SK-N-SH (cell line): Measurements from ENCODE around the gene ADGRB2.

Source experiments
- EP300 ChIP-seq, 2 experiments: IDR thresholded peaks; 2 replicates each; pipeline versions ENCODE4 v1.4.0 to v1.6.1; 2012; ENCODE audit warnings: borderline replicate concordance in 1 of 2, low read depth in 1 of 2, low read length in 1 of 2
- FOSL2 ChIP-seq: IDR thresholded peaks from 2 replicates; pipeline ENCODE4 v1.4.0; 2012; ENCODE audit warnings: low read depth, mild to moderate bottlenecking, moderate library complexity, borderline replicate concordance
- FOXJ3 ChIP-seq: sonication (generic); formaldehyde crosslinking; IDR thresholded peaks from 2 replicates; pipeline ENCODE4 v1.5.1; 2020; ENCODE audit warnings: mild to moderate bottlenecking, missing genetic modification reagents
- GABPA ChIP-seq: IDR thresholded peaks from 2 replicates; pipeline ENCODE4 v1.4.0; 2012; ENCODE audit warnings: low read depth, mild to moderate bottlenecking
- GATA2 ChIP-seq: sonication (generic); formaldehyde crosslinking; IDR thresholded peaks from 2 replicates; pipeline ENCODE4 v1.5.0; 2020; ENCODE audit warnings: mild to moderate bottlenecking, missing genetic modification reagents
- SMC3 ChIP-seq: IDR thresholded peaks from 2 replicates; pipeline ENCODE4 v1.6.1; 2012; ENCODE audit warnings: low read depth, low read length, improper control_type of control experiment
- TAF1 ChIP-seq: IDR thresholded peaks from 2 replicates; pipeline ENCODE4 v1.6.1; 2012; ENCODE audit warnings: low read depth, mild to moderate bottlenecking, low read length, moderate library complexity, borderline replicate concordance
- TCF12 ChIP-seq: IDR thresholded peaks from 2 replicates; pipeline ENCODE4 v1.4.0; 2012
- TEAD4 ChIP-seq: IDR thresholded peaks from 2 replicates; pipeline ENCODE4 v1.4.0; 2012; ENCODE audit warnings: mild to moderate bottlenecking, borderline replicate concordance; ENCODE audit not compliant: insufficient read depth
- TF ChIP-seq, protein P1 (sequence below): IDR thresholded peaks from 2 replicates; pipeline ENCODE4 v1.4.0; 2012; ENCODE audit warnings: low read depth, borderline replicate concordance
- TF ChIP-seq, protein P2 (sequence below): fragments of 200-600 bp; sonication (generic); IDR thresholded peaks from 2 replicates; pipeline ENCODE4 v1.6.1; 2017; ENCODE audit warnings: antibody characterized with exemption, mild to moderate bottlenecking, moderate library complexity
- TF ChIP-seq, protein P3 (sequence below): IDR thresholded peaks from 2 replicates; pipeline ENCODE4 v1.4.0; 2012; ENCODE audit warnings: low read depth
- TF ChIP-seq, protein P4 (sequence below): fragments of 150-350 bp; IDR thresholded peaks from 2 replicates; pipeline ENCODE4 v1.6.1; 2017; ENCODE audit warnings: antibody characterized with exemption, low read length, low read depth, borderline replicate concordance

DNA sequence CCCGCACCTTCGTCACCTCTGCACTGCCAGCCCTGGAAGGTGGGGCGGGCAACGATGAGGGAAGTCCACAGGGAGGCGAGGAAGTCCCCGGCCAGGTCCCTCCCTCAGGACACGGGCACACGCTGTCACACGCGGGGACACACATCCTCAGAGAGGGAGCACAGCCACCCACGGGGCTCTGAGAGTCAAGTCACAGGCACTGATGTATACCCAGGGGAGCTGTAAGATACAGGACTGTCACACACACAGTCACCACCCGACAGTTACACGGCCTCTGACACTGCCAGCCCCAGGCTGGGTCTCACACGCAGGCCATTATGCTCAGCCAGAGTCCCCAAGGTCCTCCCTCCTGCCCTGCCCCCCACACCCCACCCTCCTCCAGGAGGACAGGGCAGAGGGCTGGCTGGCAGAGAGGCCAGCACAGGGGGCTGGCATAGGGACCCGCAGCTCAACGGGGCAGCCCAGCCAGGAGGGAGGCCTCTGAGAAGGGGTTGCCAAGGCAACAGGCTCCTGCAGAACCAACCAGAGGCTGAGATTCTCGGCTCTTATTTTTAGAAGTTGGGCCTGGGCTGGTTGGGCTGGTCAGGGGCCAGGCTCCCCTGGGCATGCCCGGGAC is 17.7 kb upstream of the ADGRB2 start:
- TF ChIP-seq FOSL2 (no peak), EP300 (IDR thresholded peaks at IDR 0.05; ENCODE audit: borderline replicate concordance in 1 of 2, low read depth in 1 of 2, low read length in 1 of 2) (no peak), TAF1 (no peak), FOXJ3 (CRISPR knock-in tag) (no peak), TCF12 (no peak), TEAD4 (no peak), SMC3 (no peak), GABPA (no peak), GATA2 (CRISPR knock-in tag) (no peak)
- TF ChIP-seq, protein P1, sequence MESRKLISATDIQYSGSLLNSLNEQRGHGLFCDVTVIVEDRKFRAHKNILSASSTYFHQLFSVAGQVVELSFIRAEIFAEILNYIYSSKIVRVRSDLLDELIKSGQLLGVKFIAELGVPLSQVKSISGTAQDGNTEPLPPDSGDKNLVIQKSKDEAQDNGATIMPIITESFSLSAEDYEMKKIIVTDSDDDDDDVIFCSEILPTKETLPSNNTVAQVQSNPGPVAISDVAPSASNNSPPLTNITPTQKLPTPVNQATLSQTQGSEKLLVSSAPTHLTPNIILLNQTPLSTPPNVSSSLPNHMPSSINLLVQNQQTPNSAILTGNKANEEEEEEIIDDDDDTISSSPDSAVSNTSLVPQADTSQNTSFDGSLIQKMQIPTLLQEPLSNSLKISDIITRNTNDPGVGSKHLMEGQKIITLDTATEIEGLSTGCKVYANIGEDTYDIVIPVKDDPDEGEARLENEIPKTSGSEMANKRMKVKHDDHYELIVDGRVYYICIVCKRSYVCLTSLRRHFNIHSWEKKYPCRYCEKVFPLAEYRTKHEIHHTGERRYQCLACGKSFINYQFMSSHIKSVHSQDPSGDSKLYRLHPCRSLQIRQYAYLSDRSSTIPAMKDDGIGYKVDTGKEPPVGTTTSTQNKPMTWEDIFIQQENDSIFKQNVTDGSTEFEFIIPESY: no peak
- TF ChIP-seq, protein P2, sequence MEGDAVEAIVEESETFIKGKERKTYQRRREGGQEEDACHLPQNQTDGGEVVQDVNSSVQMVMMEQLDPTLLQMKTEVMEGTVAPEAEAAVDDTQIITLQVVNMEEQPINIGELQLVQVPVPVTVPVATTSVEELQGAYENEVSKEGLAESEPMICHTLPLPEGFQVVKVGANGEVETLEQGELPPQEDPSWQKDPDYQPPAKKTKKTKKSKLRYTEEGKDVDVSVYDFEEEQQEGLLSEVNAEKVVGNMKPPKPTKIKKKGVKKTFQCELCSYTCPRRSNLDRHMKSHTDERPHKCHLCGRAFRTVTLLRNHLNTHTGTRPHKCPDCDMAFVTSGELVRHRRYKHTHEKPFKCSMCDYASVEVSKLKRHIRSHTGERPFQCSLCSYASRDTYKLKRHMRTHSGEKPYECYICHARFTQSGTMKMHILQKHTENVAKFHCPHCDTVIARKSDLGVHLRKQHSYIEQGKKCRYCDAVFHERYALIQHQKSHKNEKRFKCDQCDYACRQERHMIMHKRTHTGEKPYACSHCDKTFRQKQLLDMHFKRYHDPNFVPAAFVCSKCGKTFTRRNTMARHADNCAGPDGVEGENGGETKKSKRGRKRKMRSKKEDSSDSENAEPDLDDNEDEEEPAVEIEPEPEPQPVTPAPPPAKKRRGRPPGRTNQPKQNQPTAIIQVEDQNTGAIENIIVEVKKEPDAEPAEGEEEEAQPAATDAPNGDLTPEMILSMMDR: no peak
- TF ChIP-seq, protein P3, sequence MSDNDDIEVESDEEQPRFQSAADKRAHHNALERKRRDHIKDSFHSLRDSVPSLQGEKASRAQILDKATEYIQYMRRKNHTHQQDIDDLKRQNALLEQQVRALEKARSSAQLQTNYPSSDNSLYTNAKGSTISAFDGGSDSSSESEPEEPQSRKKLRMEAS: no peak
- TF ChIP-seq, protein P4, sequence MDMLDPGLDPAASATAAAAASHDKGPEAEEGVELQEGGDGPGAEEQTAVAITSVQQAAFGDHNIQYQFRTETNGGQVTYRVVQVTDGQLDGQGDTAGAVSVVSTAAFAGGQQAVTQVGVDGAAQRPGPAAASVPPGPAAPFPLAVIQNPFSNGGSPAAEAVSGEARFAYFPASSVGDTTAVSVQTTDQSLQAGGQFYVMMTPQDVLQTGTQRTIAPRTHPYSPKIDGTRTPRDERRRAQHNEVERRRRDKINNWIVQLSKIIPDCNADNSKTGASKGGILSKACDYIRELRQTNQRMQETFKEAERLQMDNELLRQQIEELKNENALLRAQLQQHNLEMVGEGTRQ: no peak
